HCT116 (cell line): ENCODE data around the gene SLC22A23. TPM values are rescaled to one million over a fixed set of nuclear protein-coding genes. Genes with fewer than 3 reads are reported as not detected.

Experiments
- ATAC-seq: fragments of 200-7000 bp; cut with Tn5 transposase; 2 replicates; pipeline ENCODE4 v1.9.1; 2020; ENCODE audit warnings: mild to moderate bottlenecking, moderate library complexity
- BruUV-seq: library from RNA; stranded (reverse); fragments of 400-500 nt; replicated peaks from 2 replicates; lab custom pipeline; 2021; lab: Mats Ljungman, UMichigan
- CTCF ChIA-PET: fragments of 300-600 bp; sonication (Branson Sonifier 250); formaldehyde crosslinking; loops from one replicate; lab custom pipeline; 2021; ENCODE audit warnings: antibody characterized with exemption; lab: Charles Lee
- POLR2A ChIA-PET: fragments of 300-600, 350-600 bp; sonication (Branson Sonifier 250); formaldehyde crosslinking; loops from one replicate; lab custom pipeline; 2021; ENCODE audit warnings: antibody characterized with exemption; lab: Charles Lee
- RAD21 ChIA-PET, 2 experiments: fragments of 300-600 bp; sonication (Branson Sonifier 250); formaldehyde crosslinking; loops; one replicate each; lab custom pipeline; 2023; ENCODE audit warnings: low total read pairs in 2 of 2; ENCODE audit not compliant: uncharacterized antibody in 2 of 2, unreplicated experiment in 2 of 2, low non-redundant PET in 1 of 2; lab: Charles Lee
- DNase-seq: peaks from one replicate; pipeline ENCODE4 v3.0.0-alpha.2; 2010; ENCODE audit warnings: low read depth, low spot score
- H2AFZ ChIP-seq: fragments of 200-600 bp; shearing (Covaris generic), sonication (generic); 2 replicates; pipeline ENCODE4 v1.6.1; 2017; ENCODE audit warnings: low read depth, mixed run types, mixed read lengths, antibody characterized with exemption, low read length; ENCODE audit not compliant: poor library complexity, severe bottlenecking
- H3K27ac ChIP-seq: 2 replicates; pipeline ENCODE4 v1.5.1; 2012; ENCODE audit warnings: low read depth, low read length
- H3K27me3 ChIP-seq: fragments of 200-600 bp; sonication (generic); 2 replicates; pipeline ENCODE4 v1.6.1; 2016; ENCODE audit warnings: mixed run types, low read length, mixed read lengths; ENCODE audit not compliant: insufficient read depth
- H3K36me3 ChIP-seq, 2 experiments: fragments of 200-500 bp in 1 of 2; fragments of 200-600 bp in 1 of 2; sonication (Bioruptor generic) in 1 of 2; sonication (generic) in 1 of 2; 2 replicates each; pipeline versions ENCODE4 v1.5.1 to v1.6.1; 2014 to 2016; ENCODE audit warnings: low read length in 2 of 2, inconsistent platforms in 1 of 2, mixed read lengths in 1 of 2, mixed run types in 1 of 2; ENCODE audit not compliant: insufficient read depth in 2 of 2, control insufficient read depth in 1 of 2
- H3K4me1 ChIP-seq, 2 experiments: fragments of 200-600 bp in 1 of 2; sonication (generic) in 1 of 2; 2 replicates each; pipeline versions ENCODE4 v1.5.1 to v1.6.1; 2012 to 2017; ENCODE audit warnings: low read length in 2 of 2, inconsistent platforms in 1 of 2, mild to moderate bottlenecking in 1 of 2, mixed read lengths in 1 of 2, mixed run types in 1 of 2, moderate library complexity in 1 of 2; ENCODE audit not compliant: insufficient read depth in 2 of 2, control insufficient read depth in 1 of 2
- H3K4me2 ChIP-seq: fragments of 200-600 bp; sonication (generic); 2 replicates; pipeline ENCODE4 v1.6.1; 2017; ENCODE audit warnings: mixed run types, low read length, mixed read lengths
- H3K4me3 ChIP-seq, 2 experiments: fragments of 200-600 bp in 1 of 2; sonication (generic) in 1 of 2; replicated peaks in 1 of 2; 2 replicates each; pipeline ENCODE4 v1.5.1; 2011 to 2016; ENCODE audit warnings: low read length in 2 of 2, control low read depth in 1 of 2, low read depth in 1 of 2, mild to moderate bottlenecking in 1 of 2, mixed read lengths in 1 of 2, mixed run types in 1 of 2
- H3K79me2 ChIP-seq: fragments of 200-600 bp; sonication (generic); 2 replicates; pipeline ENCODE4 v1.6.1; 2017; ENCODE audit warnings: mild to moderate bottlenecking, mixed run types, low read length, moderate library complexity, mixed read lengths; ENCODE audit not compliant: insufficient read depth
- H3K9ac ChIP-seq: fragments of 200-600 bp; sonication (generic); 2 replicates; pipeline ENCODE4 v1.6.1; 2016; ENCODE audit warnings: low read length, mixed read lengths
- H3K9me2 ChIP-seq: fragments of 200-600 bp; sonication (generic), shearing (Covaris generic); 2 replicates; pipeline ENCODE4 v1.6.1; 2017; ENCODE audit warnings: mixed run types, mild to moderate bottlenecking, moderate library complexity; ENCODE audit not compliant: insufficient read depth
- H3K9me3 ChIP-seq, 2 experiments: fragments of 200-500 bp in 1 of 2; fragments of 200-600 bp in 1 of 2; sonication (Bioruptor generic) in 1 of 2; sonication (generic) in 1 of 2; 2 replicates each; pipeline ENCODE4 v1.6.1; 2014 to 2017; ENCODE audit warnings: low read length in 2 of 2, mixed read lengths in 2 of 2, inconsistent platforms in 1 of 2, low read depth in 1 of 2, mild to moderate bottlenecking in 1 of 2, mixed run types in 1 of 2, moderate library complexity in 1 of 2; ENCODE audit not compliant: control insufficient read depth in 1 of 2, insufficient read depth in 1 of 2
- H4K20me1 ChIP-seq: fragments of 200-600 bp; sonication (generic), shearing (Covaris generic); 2 replicates; pipeline ENCODE4 v1.6.1; 2017; ENCODE audit warnings: mixed run types, mild to moderate bottlenecking, moderate library complexity; ENCODE audit not compliant: insufficient read depth
- ATF3 ChIP-seq: IDR thresholded peaks from 2 replicates; pipeline ENCODE4 v1.6.1; 2012
- EGR1 ChIP-seq: IDR thresholded peaks from 2 replicates; pipeline ENCODE4 v1.6.1; 2012; ENCODE audit warnings: low read depth
- EZH2 ChIP-seq: fragments of 200-600 bp; sonication (generic); IDR thresholded peaks from 2 replicates; pipeline ENCODE4 v1.6.1; 2017; ENCODE audit warnings: antibody characterized with exemption, mixed run types
- FOSL1 ChIP-seq: IDR thresholded peaks from 2 replicates; pipeline ENCODE4 v1.6.1; 2012; ENCODE audit warnings: low read depth
- POLR2A ChIP-seq: IDR thresholded peaks from 2 replicates; pipeline ENCODE4 v1.7.0; 2011; ENCODE audit warnings: borderline replicate concordance; ENCODE audit not compliant: insufficient read depth, insufficient read length; ENCODE audit errors: extremely low read depth
- TCF7L2 ChIP-seq: IDR thresholded peaks from 2 replicates; pipeline ENCODE4 v1.7.0; 2011; ENCODE audit warnings: borderline replicate concordance, inconsistent platforms; ENCODE audit not compliant: insufficient read depth, insufficient read length; ENCODE audit errors: extremely low read depth
- YY1 ChIP-seq: IDR thresholded peaks from 2 replicates; pipeline ENCODE4 v1.6.1; 2011; ENCODE audit warnings: low read length, low read depth, moderate library complexity, mild to moderate bottlenecking; ENCODE audit not compliant: insufficient replicate concordance; ENCODE audit errors: extremely low read depth
- ZBTB33 ChIP-seq: IDR thresholded peaks from 2 replicates; pipeline ENCODE4 v1.6.1; 2011; ENCODE audit warnings: mild to moderate bottlenecking, low read length, moderate library complexity; ENCODE audit not compliant: insufficient replicate concordance; ENCODE audit errors: extremely low read depth
- ZNF274 ChIP-seq: fragments of 200-500 bp; sonication (Bioruptor generic); IDR thresholded peaks from 2 replicates; pipeline ENCODE4 v1.6.1; 2014; ENCODE audit warnings: mild to moderate bottlenecking, low read depth, low read length, inconsistent platforms
- intact Hi-C: fragments of 100-400 bp; cut with micrococcal nuclease; formaldehyde crosslinking; loops from 2 replicates; pipeline ENCODE4 v1.10.0; 2022
- total RNA-seq: library from RNA; stranded (reverse); gene quantifications from one replicate; pipeline ENCODE4 v1.2.1, GENCODE V29; 2021; ENCODE audit not compliant: unreplicated experiment

The SLC22A23 gene
- total RNA-seq, 1 experiment from 2014 or later: 11.5 TPM

- no peak overlapping the region for H2AFZ ChIP-seq
Observed at GRCh38 chr6:3454273-3455010, 2.4 kb downstream of the SLC22A23 start.

More at GRCh38 chr6:3454273-3455010, 2.4 kb downstream of the SLC22A23 start:
- H3K9me3 ChIP-seq: no peaks in the 10 kb centered on the region
- TSS peak; percentile 39 for BruUV-seq
- TF ChIP-seq POLR2A: no peak
- no peak for TF ChIP-seq TCF7L2
- TF ChIP-seq ATF3: no peak
- no peak for TF ChIP-seq EZH2
- no peak for TF ChIP-seq ZBTB33
- TF ChIP-seq YY1: no peak
- TF ChIP-seq ZNF274: no peak
- TF ChIP-seq EGR1: no peak
- no peak for TF ChIP-seq FOSL1
- no peak for ATAC-seq
- H3K4me3 ChIP-seq: no peak overlapping the region
- H3K27me3 ChIP-seq: no peaks in the 10 kb centered on the region
- peak overlapping the region; percentile 96; the same call in 1 of the 2 replicates for H3K4me2 ChIP-seq
- CTCF ChIA-PET: interaction anchor here (0.7 kb wide), 1 partner anchor 9 kb away, joined by 3 read pairs; no protein-coding TSS in a partner anchor
- H3K4me1 ChIP-seq: peaks cover 10 to 22% of the 10 kb centered on the region in 2 experiments
- H3K79me2 ChIP-seq: peaks cover 18% of the 10 kb centered on the region
- H3K27ac ChIP-seq: no peak overlapping the region
- no peaks in the 10 kb centered on the region for H4K20me1 ChIP-seq
- H3K9ac ChIP-seq: no peak overlapping the region
- POLR2A ChIA-PET: no interaction called here
- DNase-seq: no peak
- RAD21 ChIA-PET: no interaction called here
- H3K36me3 ChIP-seq: 0 out of 4 replicates have a peak, but pooled peaks cover 0 to 3% of the 10 kb centered on the region in 2 experiments
- H3K9me2 ChIP-seq: no peaks in the 10 kb centered on the region
- intact Hi-C loops: no loop called here
